Measurements from ENCODE around the gene RPL36. TPM values are rescaled to one million over a fixed set of nuclear protein-coding genes. Genes with fewer than 3 reads are reported as not detected.
"Not testable (repeated sequence)": the region's sequence is repeated elsewhere in the genome, so short reads cannot be mapped to it uniquely, and the experiment has no call there.

RPL36 gene
- total RNA-seq, 3 donors from 2014 or later, result 541 to 812 (median 769) TPM

GRCh38 chr19:5727453-5728050 lies 37.5 kb downstream of the RPL36 start:
- Histone ChIP-seq H3K9me3 (peaks cover 11% of the 10 kb centered on the region), H3K4me3 (no peak overlapping the region), H3K4me1 (ENCODE audit: low read depth) (no peaks in the 10 kb centered on the region), H3K36me3 (ENCODE audit: low read depth) (no peaks in the 10 kb centered on the region)
- TF ChIP-seq CTCF (IDR thresholded peaks at IDR 0.05), result no peak
- intact Hi-C loops (cut with DNase I, micrococcal nuclease), result no loop called here
- DNase-seq (no peak), ATAC-seq (no peak)

GRCh38 chr19:5733172-5733571 lies 43.1 kb downstream of the RPL36 start:
- H3K36me3 ChIP-seq (ENCODE audit: low read depth); ATAC-seq; H3K4me1 ChIP-seq (ENCODE audit: low read depth); H3K4me3 ChIP-seq; intact Hi-C loops (cut with DNase I, micrococcal nuclease); DNase-seq: not testable (repeated sequence)
- peaks cover 11% of the 10 kb centered on the region for H3K9me3 ChIP-seq

- no peaks in the 10 kb centered on the region for H3K36me3 ChIP-seq (ENCODE audit: low read depth)
- ATAC-seq (no peak), DNase-seq (no peak)
- no peak overlapping the region for H3K4me3 ChIP-seq
- H3K4me1 ChIP-seq (ENCODE audit: low read depth), result no peaks in the 10 kb centered on the region
- intact Hi-C loops (cut with DNase I, micrococcal nuclease), result no loop called here
- no peak for TF ChIP-seq CTCF (IDR thresholded peaks at IDR 0.05)
- H3K9me3 ChIP-seq, result no peaks in the 10 kb centered on the region
Observed at GRCh38 chr19:5738423-5738822, 48.3 kb downstream of the RPL36 start.

Other genes with a start within 250 kb of the RPL36 start
- gene ZNRF4, start 234.9 kb upstream of the RPL36 start, total RNA-seq, result not detected
- gene TINCR, start 122.3 kb upstream of the RPL36 start, total RNA-seq, result 1 to 10 TPM; 4.6 to 9.0 (median 5.6) TPM
- gene SAFB2, start 67.5 kb upstream of the RPL36 start, total RNA-seq, result 100 to 1,000 TPM in 2 of 3 donors, 10 to 100 TPM in 1; 66.7 to 122 (median 102) TPM
- gene SAFB, start 67.2 kb upstream of the RPL36 start, total RNA-seq, result 100 to 1,000 TPM in 1 of 3 donors, 10 to 100 TPM in 2; 78.8 to 115 (median 83.3) TPM
- 10 to 100 TPM; 70.1 to 73.7 (median 70.9) TPM for gene MICOS13, start 9.8 kb upstream of the RPL36 start, total RNA-seq
- gene HSD11B1L, start 9.3 kb upstream of the RPL36 start, total RNA-seq, result 1 to 10 TPM; 2.3 to 8.2 (median 3.3) TPM
- 10 to 100 TPM; 55.9 to 63.0 (median 55.9) TPM for gene LONP1, start 29.9 kb downstream of the RPL36 start, total RNA-seq
- not detected for gene CATSPERD, start 30.3 kb downstream of the RPL36 start, total RNA-seq
- 1 to 10 TPM; 3.1 to 6.8 (median 4.1) TPM for gene PRR22, start 94.5 kb downstream of the RPL36 start, total RNA-seq
- gene DUS3L, start 100.9 kb downstream of the RPL36 start, total RNA-seq, result 10 to 100 TPM; 33.3 to 36.9 (median 35.6) TPM
- 10 to 100 TPM in 1 of 3 donors, 1 to 10 TPM in 1, under 1 TPM in 1; 0.64 to 11.3 (median 1.4) TPM for gene NRTN, start 114.8 kb downstream of the RPL36 start, total RNA-seq
- 10 to 100 TPM; 44.4 to 93.6 (median 82.3) TPM for gene FUT6, start 149.4 kb downstream of the RPL36 start, total RNA-seq
- 100 to 1,000 TPM; 128 to 276 (median 215) TPM for gene FUT3, start 161.2 kb downstream of the RPL36 start, total RNA-seq
- gene FUT5, start 180.2 kb downstream of the RPL36 start, total RNA-seq, result not detected
- gene NDUFA11, start 213.5 kb downstream of the RPL36 start, total RNA-seq, result 100 to 1,000 TPM; 178 to 213 (median 182) TPM
- gene VMAC, start 214.6 kb downstream of the RPL36 start, total RNA-seq, result 10 to 100 TPM in 1 of 3 donors, 1 to 10 TPM in 2; 5.6 to 10.0 (median 8.3) TPM
- gene CAPS, start 224.0 kb downstream of the RPL36 start, total RNA-seq, result 10 to 100 TPM in 2 of 3 donors, 1 to 10 TPM in 1; 9.5 to 20.2 (median 16.4) TPM

All from mucosa of descending colon (tissue), 3 donors.